ENCODE data around the gene PHF21B.
A peak's percentile ranks its signal among the peaks of the same experiment; 100 is the strongest.
"Not testable (repeated sequence)": the region's sequence is repeated elsewhere in the genome, so short reads cannot be mapped to it uniquely, and the experiment has no call there.

Gene PHF21B

GRCh38 chr22:44988671-44989070 is 21.1 kb downstream of the PHF21B start:
- no peak for DNase-seq

GRCh38 chr22:44986926-44987325 is 22.9 kb downstream of the PHF21B start:
- DNase-seq = no peak

- DNase-seq = no peak
These were observed 23.8 kb downstream of the PHF21B start for GRCh38 chr22:44985906-44986527.

- no peak for DNase-seq
These were observed 25.8 kb downstream of the PHF21B start for GRCh38 chr22:44983878-44984482.

GRCh38 chr22:44982445-44982844 is 27.4 kb downstream of the PHF21B start:
- DNase-seq = no peak

GRCh38 chr22:44981857-44982256 is 27.9 kb downstream of the PHF21B start:
- no peak for DNase-seq

- no peak for DNase-seq
These were observed 30.7 kb downstream of the PHF21B start for GRCh38 chr22:44979154-44979553.

GRCh38 chr22:44975427-44976262 is 34.2 kb downstream of the PHF21B start:
- peak in 3 of 4 experiments; percentile 6 to 22 (median 10) for DNase-seq

- DNase-seq = no peak
These were observed 35.4 kb downstream of the PHF21B start for GRCh38 chr22:44974454-44974853.

GRCh38 chr22:44973829-44974228 is 36.0 kb downstream of the PHF21B start:
- no peak for DNase-seq

- no peak for DNase-seq
These were observed 37.3 kb downstream of the PHF21B start for GRCh38 chr22:44972363-44973083.

- DNase-seq = no peak
These were observed 38.0 kb downstream of the PHF21B start for GRCh38 chr22:44971651-44972362.

- no peak for DNase-seq
These were observed 39.5 kb downstream of the PHF21B start for GRCh38 chr22:44970291-44970690.

GRCh38 chr22:44969817-44970216 is 40.0 kb downstream of the PHF21B start:
- DNase-seq = no peak

- DNase-seq = no peak
These were observed 41.1 kb downstream of the PHF21B start for GRCh38 chr22:44968736-44969135.

GRCh38 chr22:44965171-44965570 is 44.6 kb downstream of the PHF21B start:
- no peak for DNase-seq

GRCh38 chr22:44964722-44965078 is 45.1 kb downstream of the PHF21B start:
- no peak for DNase-seq

GRCh38 chr22:44963832-44964721 is 45.7 kb downstream of the PHF21B start:
- no peak for DNase-seq

GRCh38 chr22:44962741-44963454 is 46.9 kb downstream of the PHF21B start:
- no peak for DNase-seq

GRCh38 chr22:44961682-44962081 is 48.1 kb downstream of the PHF21B start:
- not testable (repeated sequence) for DNase-seq

All from activated CD4-positive, CD25-positive, alpha-beta regulatory T cell (primary cell).